ENCODE measurements around the gene RBM47. TPM values are rescaled to one million over a fixed set of nuclear protein-coding genes. Genes with fewer than 3 reads are reported as not detected.
"Not testable (repeated sequence)": the region's sequence is repeated elsewhere in the genome, so short reads cannot be mapped to it uniquely, and the experiment has no call there.

Gene RBM47
- total RNA-seq, 1 donor from 2014 or later, result 41.1 TPM

DNA sequence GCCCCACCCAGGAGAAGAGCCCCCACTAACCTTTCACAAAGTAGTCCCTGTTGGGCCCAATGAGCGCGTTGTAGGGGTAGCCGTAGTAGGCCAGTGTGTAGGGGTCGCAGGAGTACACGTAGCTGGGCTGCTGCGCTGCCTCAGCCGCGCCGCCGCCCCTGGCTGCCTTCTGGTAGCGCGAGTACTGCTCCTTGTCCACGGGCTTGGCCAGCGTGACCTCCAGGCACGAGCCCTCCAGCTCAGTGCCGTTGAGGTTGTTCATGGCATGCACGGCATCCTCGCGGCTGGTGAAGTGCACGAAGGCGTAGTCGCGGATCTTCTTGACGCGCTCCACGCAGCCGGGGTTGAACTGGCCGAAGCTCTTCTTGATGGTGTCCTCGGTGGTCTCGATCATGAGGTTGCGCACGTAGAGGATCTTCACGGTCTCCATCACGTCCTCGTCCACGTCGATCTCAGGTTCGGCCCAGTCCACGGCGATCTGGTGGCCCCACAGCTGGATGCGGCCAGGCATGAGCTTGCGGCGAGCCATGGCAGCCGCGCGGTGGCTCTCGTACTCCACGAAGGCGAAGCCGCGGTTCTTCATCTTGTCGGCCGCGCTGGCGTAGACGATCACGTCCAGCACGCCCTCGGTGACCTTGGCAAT, 191.8 kb downstream of the RBM47 start:
- DNase-seq (ENCODE audit: low read depth), result no peak
- TF ChIP-seq, protein P1, sequence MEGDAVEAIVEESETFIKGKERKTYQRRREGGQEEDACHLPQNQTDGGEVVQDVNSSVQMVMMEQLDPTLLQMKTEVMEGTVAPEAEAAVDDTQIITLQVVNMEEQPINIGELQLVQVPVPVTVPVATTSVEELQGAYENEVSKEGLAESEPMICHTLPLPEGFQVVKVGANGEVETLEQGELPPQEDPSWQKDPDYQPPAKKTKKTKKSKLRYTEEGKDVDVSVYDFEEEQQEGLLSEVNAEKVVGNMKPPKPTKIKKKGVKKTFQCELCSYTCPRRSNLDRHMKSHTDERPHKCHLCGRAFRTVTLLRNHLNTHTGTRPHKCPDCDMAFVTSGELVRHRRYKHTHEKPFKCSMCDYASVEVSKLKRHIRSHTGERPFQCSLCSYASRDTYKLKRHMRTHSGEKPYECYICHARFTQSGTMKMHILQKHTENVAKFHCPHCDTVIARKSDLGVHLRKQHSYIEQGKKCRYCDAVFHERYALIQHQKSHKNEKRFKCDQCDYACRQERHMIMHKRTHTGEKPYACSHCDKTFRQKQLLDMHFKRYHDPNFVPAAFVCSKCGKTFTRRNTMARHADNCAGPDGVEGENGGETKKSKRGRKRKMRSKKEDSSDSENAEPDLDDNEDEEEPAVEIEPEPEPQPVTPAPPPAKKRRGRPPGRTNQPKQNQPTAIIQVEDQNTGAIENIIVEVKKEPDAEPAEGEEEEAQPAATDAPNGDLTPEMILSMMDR (IDR thresholded peaks at IDR 0.05; ENCODE audit: insufficient read depth, low read length, poor library complexity, severe bottlenecking), result no peak
- Histone ChIP-seq H3K27me3 (ENCODE audit: control insufficient read depth, insufficient read depth, low read length) (no peaks in the 10 kb centered on the region), H3K36me3 (ENCODE audit: control insufficient read depth, insufficient read depth, low read length) (no peaks in the 10 kb centered on the region), H3K4me3 (ENCODE audit: low read depth, low read length) (no peak overlapping the region)

DNA sequence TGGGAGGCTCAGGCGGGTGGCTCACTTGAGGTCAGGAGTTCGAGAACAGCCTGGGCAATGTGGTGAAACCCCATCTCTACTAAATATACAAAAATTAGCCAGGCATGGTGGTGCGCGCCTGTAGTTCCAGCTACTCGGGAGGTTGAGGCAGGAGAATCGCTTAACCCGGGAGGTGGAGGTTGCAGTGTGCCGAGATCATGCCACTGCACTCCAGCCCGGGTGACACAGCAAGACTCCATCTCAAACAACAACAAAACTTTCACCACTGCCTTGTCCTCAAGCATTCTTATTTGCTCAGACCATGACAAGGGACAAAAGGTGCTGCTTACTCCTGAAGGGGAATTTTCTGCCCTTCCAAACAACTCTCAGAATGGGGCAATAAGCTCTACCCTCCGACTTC, 194.4 kb downstream of the RBM47 start:
- not testable (repeated sequence) for H3K36me3 ChIP-seq (ENCODE audit: control insufficient read depth, insufficient read depth, low read length); DNase-seq (ENCODE audit: low read depth); H3K27me3 ChIP-seq (ENCODE audit: control insufficient read depth, insufficient read depth, low read length); H3K4me3 ChIP-seq (ENCODE audit: low read depth, low read length)

DNA sequence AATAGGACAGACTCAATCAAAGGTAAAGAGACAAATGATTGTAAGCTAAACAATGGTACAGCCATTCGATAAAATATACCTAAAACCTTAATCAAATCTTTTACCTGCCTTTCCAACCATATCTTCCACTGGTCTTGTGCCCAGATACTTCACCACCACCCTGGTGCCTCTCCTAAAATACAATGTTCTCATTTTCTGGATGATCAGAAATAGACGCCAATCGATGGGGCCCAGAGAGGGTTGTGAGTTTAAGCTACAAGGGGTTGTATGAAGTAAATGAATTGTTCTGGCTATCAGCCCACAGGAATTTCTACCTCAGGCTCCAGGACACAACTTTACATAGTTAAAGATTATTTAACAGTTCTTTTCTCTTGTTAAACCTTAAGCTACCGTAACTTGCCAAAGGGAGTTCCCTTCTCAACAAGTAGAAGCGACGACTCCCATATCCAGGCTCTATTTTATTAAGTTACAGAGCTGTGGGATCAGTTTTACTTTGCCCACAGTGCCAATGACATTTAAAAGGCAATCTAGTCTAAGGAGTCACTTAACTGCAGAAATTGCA, 195.5 kb downstream of the RBM47 start:
- H3K36me3 ChIP-seq (ENCODE audit: control insufficient read depth, insufficient read depth, low read length), result no peaks in the 10 kb centered on the region
- DNase-seq (ENCODE audit: low read depth), result no peak
- no peak overlapping the region for H3K4me3 ChIP-seq (ENCODE audit: low read depth, low read length)
- H3K27me3 ChIP-seq (ENCODE audit: control insufficient read depth, insufficient read depth, low read length), result no peaks in the 10 kb centered on the region
- TF ChIP-seq, protein P1 (IDR thresholded peaks at IDR 0.05; ENCODE audit: insufficient read depth, low read length, poor library complexity, severe bottlenecking), result no peak

DNA sequence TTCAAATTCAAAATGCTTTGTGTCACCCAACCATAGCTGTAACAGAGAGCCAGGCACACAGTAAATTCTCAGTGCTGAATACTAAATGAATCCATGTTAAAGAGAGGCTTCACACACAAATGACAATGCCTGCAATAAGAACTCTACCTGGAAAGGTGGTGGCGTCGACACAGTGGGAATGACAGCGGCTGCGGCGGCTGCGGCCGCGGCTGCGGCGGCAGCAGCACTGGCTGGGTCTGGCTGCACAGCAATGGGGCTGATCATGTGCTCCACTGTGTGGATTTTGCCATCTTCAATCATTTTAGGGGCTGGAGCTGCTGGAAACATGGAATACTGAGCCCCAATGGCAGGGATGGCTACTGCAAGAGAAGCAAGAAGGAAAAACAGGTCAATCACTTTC, 197.2 kb downstream of the RBM47 start:
- Histone ChIP-seq H3K27me3 (ENCODE audit: control insufficient read depth, insufficient read depth, low read length) (no peaks in the 10 kb centered on the region), H3K36me3 (ENCODE audit: control insufficient read depth, insufficient read depth, low read length) (no peaks in the 10 kb centered on the region), H3K4me3 (ENCODE audit: low read depth, low read length) (no peak overlapping the region)
- TF ChIP-seq, protein P1 (IDR thresholded peaks at IDR 0.05; ENCODE audit: insufficient read depth, low read length, poor library complexity, severe bottlenecking), result no peak
- no peak for DNase-seq (ENCODE audit: low read depth)

DNA sequence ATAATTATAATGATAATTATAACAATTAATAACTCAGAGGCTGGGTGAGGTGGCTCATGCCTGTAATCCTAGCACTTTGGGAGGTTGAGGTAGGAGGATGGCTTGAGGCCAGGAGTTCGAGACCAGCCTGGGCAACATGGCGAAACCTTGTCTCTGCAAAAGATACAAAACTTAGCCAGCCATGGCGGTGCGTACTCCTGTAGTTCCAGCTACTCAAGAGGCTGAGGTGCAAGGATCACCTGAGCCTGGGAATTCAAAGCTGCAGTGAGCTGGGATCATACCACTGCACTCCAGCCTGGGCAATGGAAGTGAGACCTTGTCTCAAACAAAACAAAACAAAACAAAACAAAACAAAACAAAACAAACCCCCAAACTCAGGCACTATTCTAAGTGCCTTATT, 201.8 kb downstream of the RBM47 start:
- H3K36me3 ChIP-seq (ENCODE audit: control insufficient read depth, insufficient read depth, low read length); H3K27me3 ChIP-seq (ENCODE audit: control insufficient read depth, insufficient read depth, low read length); DNase-seq (ENCODE audit: low read depth); H3K4me3 ChIP-seq (ENCODE audit: low read depth, low read length): not testable (repeated sequence)

DNA sequence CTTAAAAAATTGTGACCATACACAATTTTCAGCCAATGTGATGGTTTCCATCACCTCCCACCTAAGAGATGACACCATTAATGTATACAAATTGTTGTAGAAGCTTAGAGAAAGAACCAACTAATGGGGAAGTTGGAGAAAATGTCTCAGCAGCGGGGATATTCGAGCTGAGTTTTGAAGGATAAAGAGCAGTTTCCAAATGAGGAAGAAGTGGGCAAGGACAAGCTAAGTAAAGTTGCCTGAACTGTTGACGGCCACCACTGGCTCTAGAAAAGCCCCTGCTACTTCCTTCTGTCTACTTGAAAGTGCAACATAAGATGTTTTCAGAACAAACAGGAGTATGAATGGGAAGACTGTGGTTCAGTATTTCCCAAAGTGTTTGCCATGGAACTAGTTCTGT, 202.5 kb downstream of the RBM47 start:
- Histone ChIP-seq H3K27me3 (ENCODE audit: control insufficient read depth, insufficient read depth, low read length) (no peaks in the 10 kb centered on the region), H3K4me3 (ENCODE audit: low read depth, low read length) (no peak overlapping the region), H3K36me3 (ENCODE audit: control insufficient read depth, insufficient read depth, low read length) (no peaks in the 10 kb centered on the region)
- DNase-seq (ENCODE audit: low read depth), result no peak
- TF ChIP-seq, protein P1 (IDR thresholded peaks at IDR 0.05; ENCODE audit: insufficient read depth, low read length, poor library complexity, severe bottlenecking), result no peak

Data from kidney epithelial cell (primary cell).